Ishikawa (cell line): Measurements from ENCODE around the gene SBDS.

Source experiments
- CEBPB ChIP-seq: IDR thresholded peaks from 2 replicates; pipeline ENCODE4 v1.6.1; 2012
- CREB1 ChIP-seq: IDR thresholded peaks from 2 replicates; pipeline ENCODE4 v1.6.1; 2012; ENCODE audit warnings: low read depth
- EGR1 ChIP-seq: IDR thresholded peaks from 2 replicates; pipeline ENCODE4 v1.6.1; 2012
- EP300 ChIP-seq: IDR thresholded peaks from 2 replicates; pipeline ENCODE4 v1.6.1; 2012; ENCODE audit warnings: borderline replicate concordance
- FOXM1 ChIP-seq: IDR thresholded peaks from 2 replicates; pipeline ENCODE4 v1.6.1; 2012; ENCODE audit warnings: low read depth, borderline replicate concordance
- NFIC ChIP-seq: IDR thresholded peaks from 2 replicates; pipeline ENCODE4 v1.6.1; 2012
- RAD21 ChIP-seq: IDR thresholded peaks from 2 replicates; pipeline ENCODE4 v1.6.1; 2012; ENCODE audit warnings: low read depth
- TAF1 ChIP-seq: IDR thresholded peaks from 2 replicates; pipeline ENCODE4 v1.6.1; 2012; ENCODE audit warnings: low read depth, mild to moderate bottlenecking
- TCF12 ChIP-seq: IDR thresholded peaks from 2 replicates; pipeline ENCODE4 v1.6.1; 2012; ENCODE audit warnings: low read depth
- TEAD4 ChIP-seq: IDR thresholded peaks from 2 replicates; pipeline ENCODE4 v1.6.1; 2012
- YY1 ChIP-seq: IDR thresholded peaks from 2 replicates; pipeline ENCODE4 v1.6.1; 2012; ENCODE audit warnings: low read depth
- ZBTB7A ChIP-seq: IDR thresholded peaks from 2 replicates; pipeline ENCODE4 v1.6.1; 2012; ENCODE audit warnings: low read depth
- TF ChIP-seq, protein P1 (sequence below): IDR thresholded peaks from 2 replicates; pipeline ENCODE4 v1.6.1; 2012
- TF ChIP-seq, protein P2 (sequence below): IDR thresholded peaks from 2 replicates; pipeline ENCODE4 v1.6.1; 2012
- TF ChIP-seq, protein P3 (sequence below): IDR thresholded peaks from 2 replicates; pipeline ENCODE4 v1.6.1; 2012; ENCODE audit warnings: low read depth, mild to moderate bottlenecking

The SBDS gene

DNA sequence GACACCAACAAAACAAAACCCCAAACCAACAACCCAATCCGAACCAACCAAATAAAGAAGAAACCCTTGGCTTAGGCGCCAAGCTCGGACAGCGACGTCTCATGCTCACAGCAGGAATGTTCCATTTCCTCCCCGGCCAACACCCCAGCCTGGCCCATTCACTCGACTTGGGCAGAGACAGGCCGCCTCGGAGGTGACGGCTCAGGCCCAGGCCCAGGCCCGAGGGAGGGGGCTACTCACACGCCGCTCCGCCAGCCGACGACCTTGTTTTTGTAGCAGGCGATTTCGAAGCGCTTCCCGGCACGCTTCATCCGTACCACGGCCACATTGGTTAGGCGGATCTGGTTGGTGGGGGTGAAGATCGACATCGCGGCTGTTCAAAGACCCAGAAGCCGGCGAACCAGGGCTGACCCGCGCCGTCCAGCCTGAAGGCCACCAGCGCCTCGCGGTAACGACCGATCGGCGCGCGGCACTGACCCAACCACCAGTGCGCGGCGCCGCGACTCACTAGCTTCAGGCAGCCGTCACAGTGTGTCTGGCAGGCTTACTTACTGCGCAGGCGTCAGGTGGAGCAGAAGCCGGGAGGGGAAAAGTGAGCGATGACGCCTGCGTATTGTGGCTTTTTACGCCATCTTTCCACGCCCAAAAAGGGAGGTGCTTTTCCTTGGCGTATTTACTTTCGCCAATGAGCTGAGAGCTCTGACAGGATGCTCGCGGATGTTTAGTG, at the start of gene SBDS:
TSS of gene SBDS (minus strand) at position 537 of the 727 bp plus-strand sequence. CDS start at position 368, 169 bp downstream.
- TF ChIP-seq TAF1 (peak; percentile 77), TEAD4 (peak; percentile 31; the same call in 1 of the 2 replicates), YY1 (peak; percentile 71; the same call in 1 of the 2 replicates), CREB1 (peak; percentile 46; the same call in 1 of the 2 replicates)
- TF ChIP-seq, protein P1, sequence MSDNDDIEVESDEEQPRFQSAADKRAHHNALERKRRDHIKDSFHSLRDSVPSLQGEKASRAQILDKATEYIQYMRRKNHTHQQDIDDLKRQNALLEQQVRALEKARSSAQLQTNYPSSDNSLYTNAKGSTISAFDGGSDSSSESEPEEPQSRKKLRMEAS = peak; percentile 65; the same call in 1 of the 2 replicates

DNA sequence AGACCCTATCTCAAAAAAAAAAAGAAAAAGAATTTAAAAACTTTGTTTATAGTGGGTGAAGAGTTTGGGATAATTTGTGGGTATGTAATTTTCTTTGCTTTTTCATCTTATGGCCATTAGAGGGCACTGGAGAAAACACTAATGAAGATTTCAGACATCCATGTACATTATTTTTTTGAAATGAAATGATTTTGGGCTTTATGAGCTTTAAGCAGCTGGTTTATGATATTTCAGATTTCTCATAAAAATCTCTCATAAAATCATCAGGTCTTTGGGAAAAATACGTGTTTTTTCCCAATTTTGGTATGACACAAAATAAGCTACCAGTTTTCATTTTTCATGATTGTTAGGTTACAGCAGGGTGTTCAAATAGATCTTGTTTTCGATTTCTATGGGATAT, 45.4 kb upstream of the SBDS start:
- TF ChIP-seq RAD21 = peak; percentile 30

DNA sequence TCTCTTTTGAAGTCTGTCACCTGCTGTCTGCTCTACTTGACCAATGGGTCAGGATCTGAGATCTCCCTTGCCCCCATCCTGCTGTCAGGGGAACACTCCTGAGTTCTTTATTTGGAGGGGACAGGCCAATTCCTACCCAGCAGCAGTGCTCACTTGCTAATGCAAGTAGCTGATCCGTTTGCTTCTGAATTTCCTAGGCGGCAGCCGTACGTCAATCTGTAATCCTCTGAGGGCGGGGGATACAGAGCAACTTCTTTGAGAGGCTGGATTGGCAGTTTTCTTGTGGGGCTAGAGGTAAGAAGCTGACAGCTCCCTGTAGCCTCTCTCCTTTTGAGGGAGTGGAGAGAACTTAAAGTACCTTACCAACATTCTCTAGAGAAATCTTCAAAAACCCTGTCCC, 37.9 kb upstream of the SBDS start:
- TF ChIP-seq RAD21 (no peak), FOXM1 (no peak), EGR1 (no peak), CREB1 (no peak), TCF12 (no peak), YY1 (no peak), ZBTB7A (no peak)
- TF ChIP-seq, protein P2, sequence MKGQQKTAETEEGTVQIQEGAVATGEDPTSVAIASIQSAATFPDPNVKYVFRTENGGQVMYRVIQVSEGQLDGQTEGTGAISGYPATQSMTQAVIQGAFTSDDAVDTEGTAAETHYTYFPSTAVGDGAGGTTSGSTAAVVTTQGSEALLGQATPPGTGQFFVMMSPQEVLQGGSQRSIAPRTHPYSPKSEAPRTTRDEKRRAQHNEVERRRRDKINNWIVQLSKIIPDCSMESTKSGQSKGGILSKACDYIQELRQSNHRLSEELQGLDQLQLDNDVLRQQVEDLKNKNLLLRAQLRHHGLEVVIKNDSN = no peak
- TF ChIP-seq, protein P1 = no peak

DNA sequence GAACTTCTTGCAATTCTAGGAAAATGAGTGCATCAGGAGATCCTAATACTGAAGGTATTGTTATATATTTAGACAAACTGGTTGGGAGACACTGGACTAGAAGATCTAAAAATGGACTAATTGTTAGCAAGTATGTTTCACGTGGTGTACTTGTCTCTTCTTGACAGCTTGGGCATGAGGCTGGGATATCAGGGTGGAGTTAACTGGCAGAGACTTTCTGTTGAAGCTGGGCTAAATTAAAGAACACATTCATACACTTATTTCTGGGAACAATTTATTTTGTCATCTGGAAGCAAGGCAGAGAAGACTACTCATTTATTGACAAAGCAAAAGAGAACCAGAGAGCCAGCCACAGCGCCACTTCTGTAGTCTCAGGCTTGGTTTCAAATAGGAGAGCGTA, 27.1 kb upstream of the SBDS start:
- no peak for TF ChIP-seq ZBTB7A
- TF ChIP-seq FOXM1 = no peak
- no peak for TF ChIP-seq EP300
- TF ChIP-seq, protein P2 = no peak
- no peak for TF ChIP-seq TEAD4
- TF ChIP-seq, protein P1 = no peak
- no peak for TF ChIP-seq RAD21
- TF ChIP-seq, protein P3, sequence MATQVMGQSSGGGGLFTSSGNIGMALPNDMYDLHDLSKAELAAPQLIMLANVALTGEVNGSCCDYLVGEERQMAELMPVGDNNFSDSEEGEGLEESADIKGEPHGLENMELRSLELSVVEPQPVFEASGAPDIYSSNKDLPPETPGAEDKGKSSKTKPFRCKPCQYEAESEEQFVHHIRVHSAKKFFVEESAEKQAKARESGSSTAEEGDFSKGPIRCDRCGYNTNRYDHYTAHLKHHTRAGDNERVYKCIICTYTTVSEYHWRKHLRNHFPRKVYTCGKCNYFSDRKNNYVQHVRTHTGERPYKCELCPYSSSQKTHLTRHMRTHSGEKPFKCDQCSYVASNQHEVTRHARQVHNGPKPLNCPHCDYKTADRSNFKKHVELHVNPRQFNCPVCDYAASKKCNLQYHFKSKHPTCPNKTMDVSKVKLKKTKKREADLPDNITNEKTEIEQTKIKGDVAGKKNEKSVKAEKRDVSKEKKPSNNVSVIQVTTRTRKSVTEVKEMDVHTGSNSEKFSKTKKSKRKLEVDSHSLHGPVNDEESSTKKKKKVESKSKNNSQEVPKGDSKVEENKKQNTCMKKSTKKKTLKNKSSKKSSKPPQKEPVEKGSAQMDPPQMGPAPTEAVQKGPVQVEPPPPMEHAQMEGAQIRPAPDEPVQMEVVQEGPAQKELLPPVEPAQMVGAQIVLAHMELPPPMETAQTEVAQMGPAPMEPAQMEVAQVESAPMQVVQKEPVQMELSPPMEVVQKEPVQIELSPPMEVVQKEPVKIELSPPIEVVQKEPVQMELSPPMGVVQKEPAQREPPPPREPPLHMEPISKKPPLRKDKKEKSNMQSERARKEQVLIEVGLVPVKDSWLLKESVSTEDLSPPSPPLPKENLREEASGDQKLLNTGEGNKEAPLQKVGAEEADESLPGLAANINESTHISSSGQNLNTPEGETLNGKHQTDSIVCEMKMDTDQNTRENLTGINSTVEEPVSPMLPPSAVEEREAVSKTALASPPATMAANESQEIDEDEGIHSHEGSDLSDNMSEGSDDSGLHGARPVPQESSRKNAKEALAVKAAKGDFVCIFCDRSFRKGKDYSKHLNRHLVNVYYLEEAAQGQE = no peak
- TF ChIP-seq YY1 = no peak
- TF ChIP-seq CEBPB = no peak
- TF ChIP-seq NFIC = no peak
- TF ChIP-seq EGR1 = no peak
- TF ChIP-seq TCF12 = no peak
- TF ChIP-seq CREB1 = no peak
- no peak for TF ChIP-seq TAF1

DNA sequence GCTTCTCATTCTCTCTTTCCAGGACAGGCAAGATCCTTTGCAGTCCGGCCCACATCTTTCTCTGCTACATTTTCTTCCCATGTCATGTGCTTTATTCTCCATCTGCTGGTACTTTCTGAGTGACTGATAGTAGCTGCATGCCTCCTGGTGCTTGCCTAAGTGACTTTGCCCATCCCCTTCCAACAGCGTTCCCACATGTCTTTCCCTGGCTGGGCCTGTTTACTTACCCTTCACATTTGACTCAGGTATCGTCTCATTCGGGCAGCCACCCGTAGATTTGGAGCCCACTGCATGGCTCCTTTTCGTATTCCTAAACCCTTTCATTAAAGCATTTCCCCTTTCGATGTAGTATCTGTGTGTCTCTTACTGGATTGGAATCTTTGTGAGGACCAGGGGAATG, 25.9 kb upstream of the SBDS start:
- TF ChIP-seq, protein P3 = no peak
- TF ChIP-seq YY1 (no peak), TAF1 (no peak), TCF12 (no peak), CREB1 (no peak), NFIC (no peak), CEBPB (no peak), RAD21 (no peak), EGR1 (no peak)
- TF ChIP-seq, protein P1 = no peak
- TF ChIP-seq, protein P2 = no peak
